ENCODE measurements around the gene GATAD2A.

The GATAD2A gene

DNA sequence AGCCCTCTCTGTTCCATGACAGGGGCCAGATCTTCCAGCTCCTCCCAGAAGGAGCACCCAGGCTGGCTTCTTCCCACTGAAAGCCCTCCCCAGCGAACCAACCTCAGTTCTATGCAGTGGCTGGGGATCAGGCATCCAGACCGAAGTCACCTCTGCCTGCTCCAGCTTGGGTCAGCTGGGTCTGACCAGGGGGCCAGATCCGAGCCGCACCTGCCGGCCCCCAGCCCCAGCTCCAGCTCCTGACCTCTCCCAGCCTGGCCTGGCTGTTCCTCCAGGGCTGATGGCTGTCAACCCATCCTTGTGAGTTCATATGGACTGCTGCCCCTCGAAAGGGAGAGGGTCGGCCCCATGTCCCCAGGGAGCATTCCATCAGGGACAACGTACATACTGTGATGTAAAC, 101.9 kb downstream of the GATAD2A start:
- no peak for DNase-seq (ENCODE audit: low spot score)

GRCh38 chr19:19508217-19508616, 102.7 kb downstream of the GATAD2A start:
- no peak for DNase-seq (ENCODE audit: low spot score)

DNA sequence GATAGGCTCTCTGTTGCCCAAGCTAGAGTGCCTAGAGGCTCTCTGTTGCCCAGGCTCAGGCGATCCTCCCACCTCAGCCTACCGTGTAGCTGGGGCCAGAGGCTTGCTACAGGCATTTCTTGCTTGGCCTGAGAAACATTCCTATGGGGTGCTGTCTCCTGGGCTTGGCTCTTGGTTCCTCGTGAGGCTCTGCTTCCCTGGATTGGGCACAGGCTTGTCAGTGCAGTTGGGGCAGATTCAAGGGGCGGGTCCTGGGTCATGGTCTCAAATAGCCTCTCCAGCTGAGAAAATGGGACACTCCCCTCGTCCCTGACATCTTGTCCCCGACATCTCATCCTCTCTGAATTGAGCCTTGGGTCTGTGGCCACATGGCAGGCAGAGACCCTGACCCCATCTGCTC, 105.0 kb downstream of the GATAD2A start:
- DNase-seq (ENCODE audit: low spot score) = no peak

DNA sequence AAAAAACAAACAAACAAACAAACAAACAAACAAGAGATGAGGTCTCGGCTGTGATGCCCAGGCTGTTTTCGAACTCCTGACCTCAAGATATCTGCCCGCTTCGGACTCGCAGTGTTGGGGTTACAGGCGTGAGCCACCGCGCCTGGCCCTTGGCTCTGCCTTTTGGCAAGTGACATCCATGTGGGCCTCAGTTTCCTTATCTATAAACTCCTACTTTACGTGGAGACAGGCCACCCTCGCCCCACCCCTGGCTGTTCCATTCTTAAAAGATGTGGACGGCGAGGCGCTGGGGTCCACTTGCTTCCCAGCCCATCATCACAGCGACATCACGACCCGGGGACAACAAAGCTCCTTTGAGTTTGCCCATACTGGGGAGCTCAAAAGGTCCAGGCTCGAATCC, 108.2 kb downstream of the GATAD2A start:
- no peak for DNase-seq (ENCODE audit: low spot score)

DNA sequence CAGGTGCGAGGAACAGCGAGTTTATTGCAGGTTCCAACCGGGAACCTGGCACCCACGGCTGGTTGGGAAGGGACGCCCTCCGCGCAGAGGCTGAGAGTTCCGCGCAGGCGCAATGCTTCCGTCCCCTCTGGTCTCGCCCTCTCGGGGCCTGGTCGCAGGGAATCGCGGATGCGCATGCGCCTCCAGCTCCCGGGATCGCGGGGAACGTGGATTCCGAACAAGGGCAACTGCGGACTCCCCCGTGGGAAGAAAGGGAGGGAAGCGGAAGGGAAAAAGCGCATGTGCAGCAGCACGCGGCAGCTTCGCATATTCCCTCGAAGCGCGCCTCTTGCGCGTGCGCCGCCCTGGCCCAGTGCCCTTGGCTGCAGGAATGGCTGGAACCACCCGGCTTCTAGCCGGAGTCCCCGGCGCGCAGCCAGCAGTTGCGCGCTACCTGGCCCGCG, 108.8 kb downstream of the GATAD2A start:
- DNase-seq (ENCODE audit: low spot score) = peak; percentile 58

DNA sequence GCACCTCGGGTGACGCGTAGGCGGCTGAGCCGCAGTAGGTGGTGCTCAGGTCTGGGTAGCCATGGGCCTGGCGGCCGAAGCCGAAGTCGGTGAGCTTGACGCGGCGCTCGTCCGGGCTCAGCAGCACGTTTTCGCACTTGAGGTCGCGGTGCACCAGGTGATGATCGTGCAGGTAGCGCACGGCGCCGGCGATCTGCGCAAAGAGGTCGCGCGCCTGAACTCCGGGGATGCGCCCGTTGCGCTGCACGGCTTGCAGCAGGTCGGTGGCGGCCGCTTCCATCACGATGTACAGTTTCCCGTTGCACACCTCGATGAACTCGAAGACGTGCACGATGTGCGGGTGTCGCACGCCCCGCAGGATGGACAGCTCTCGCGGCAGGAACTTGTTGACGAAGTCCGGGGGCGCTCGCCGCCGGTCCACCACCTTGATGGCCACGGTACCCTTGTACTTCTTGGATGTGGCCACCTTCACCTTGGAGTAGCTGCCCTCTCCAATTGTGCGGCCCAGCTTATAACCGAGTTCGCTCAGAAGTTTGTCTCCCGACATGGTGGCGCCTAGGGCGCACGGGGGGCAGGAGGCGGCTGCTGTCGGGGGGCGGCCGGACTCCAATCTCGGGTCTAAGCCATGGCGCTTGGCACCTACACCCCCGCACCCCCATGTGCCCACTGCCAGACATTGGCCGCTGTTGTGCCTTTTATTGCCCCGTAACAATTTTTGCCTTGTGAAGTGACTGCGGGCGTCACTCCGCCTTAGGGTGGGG, 109.6 kb downstream of the GATAD2A start, which contains the start of gene TSSK6:
TSS of gene TSSK6 (minus strand) at position 668 of the 761 bp plus-strand sequence. CDS start at position 547, 121 bp downstream.
- no peak for DNase-seq (ENCODE audit: low spot score)

- DNase-seq (ENCODE audit: low spot score) = peak; percentile 94
These were observed 110.4 kb downstream of the GATAD2A start, which contains the start of gene NDUFA13 for GRCh38 chr19:19515642-19516519. NDUFA13 (plus strand) TSS chr19:19516225; CDS start chr19:19516239, 14 bp downstream.

- no peak for DNase-seq (ENCODE audit: low spot score)
These were observed 111.8 kb downstream of the GATAD2A start for GRCh38 chr19:19517235-19517619.

GRCh38 chr19:19520989-19521388, 115.5 kb downstream of the GATAD2A start:
- no peak for DNase-seq (ENCODE audit: low spot score)

DNA sequence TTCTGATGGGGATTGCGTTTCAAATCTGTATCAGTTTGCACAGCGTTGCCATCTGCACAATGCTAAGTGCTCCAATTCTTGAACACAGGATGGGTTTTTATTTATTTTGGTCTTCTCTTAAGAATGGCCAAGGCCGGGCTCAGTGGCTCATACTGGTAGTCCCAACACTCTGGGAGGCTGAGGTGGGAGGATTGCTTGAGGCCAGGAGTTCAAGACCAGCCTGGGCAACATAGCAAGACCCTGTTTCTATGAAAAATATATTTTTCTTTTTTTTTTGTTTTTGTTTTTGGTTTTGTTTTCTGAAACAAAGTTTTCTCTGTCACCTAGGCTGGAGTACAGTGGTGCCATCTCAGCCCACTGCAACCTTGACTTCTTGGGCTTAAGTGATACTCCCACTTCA, 117.7 kb downstream of the GATAD2A start:
- DNase-seq (ENCODE audit: low spot score) = no peak

- no peak for DNase-seq (ENCODE audit: low spot score)
These were observed 118.6 kb downstream of the GATAD2A start for GRCh38 chr19:19524053-19524452.

DNA sequence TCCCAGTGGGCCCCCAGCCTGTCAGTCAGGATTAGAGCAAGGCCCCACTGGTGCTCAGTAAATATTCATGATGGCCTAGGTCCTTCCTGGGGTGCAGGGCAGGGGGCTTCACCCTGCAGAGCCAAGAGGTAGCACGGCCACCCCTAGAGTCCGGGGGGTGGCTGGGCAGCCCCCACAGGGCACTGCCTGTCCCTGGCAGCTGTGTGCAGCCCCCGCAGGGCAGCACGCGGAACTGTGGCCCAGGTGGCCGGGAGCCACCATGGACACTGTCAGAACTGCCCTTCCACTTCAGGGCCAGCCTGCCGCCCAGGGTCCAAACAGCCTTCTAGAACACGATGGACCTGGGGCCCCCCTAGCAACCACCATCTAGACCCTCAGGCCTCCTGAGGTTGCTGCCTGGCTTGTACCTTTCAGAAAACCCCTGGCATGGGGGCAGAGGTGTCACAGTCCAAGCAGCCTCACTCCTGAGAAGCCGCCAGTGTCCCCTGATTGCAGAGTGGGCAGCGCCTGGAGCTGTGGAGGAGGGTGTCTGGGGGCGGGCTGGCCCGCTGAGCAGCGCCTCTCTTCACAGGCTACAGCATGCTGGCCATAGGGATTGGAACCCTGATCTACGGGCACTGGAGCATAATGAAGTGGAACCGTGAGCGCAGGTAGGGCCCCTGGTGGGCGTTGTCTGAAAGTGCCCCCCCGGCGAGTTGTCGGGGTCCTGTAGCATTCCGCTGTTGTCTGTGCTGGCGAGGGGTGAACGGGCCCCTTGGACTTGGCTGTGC, 120.3 kb downstream of the GATAD2A start:
- DNase-seq (ENCODE audit: low spot score) = no peak

DNA sequence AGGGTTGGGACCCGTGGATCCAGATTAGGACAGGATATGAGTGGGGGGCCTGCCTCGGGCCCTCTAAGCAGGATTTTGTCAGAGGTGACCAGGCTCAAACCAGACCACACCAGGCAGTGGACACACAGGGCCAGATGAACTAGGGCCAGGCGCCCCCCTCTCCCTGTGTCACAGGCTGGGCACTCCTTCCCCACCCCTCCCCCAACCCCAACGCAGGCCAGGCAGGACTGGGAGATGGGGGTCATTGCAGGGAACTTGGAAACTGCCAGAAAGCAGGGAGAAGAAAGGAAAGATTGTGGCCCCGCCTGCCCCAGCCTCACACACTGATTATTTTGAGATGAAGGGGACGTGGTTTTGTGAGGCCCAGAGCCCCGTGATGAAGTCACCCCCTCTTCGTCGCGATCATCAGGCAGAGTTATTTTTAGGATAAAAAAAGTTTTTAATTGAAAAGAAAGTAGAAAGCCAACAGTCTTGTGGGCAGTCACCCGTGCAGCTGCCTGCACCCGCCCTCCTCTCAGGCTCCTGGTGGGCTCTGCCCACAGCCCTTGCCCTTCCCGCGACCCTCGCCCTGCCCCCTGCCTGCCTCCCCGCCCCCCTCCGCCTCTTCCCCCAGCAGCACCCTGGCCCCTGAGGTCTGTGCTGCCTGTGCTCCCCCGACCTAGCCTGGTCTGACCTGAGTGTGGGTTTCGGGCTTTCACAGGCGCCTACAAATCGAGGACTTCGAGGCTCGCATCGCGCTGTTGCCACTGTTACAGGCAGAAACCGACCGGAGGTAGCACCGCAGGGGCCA, 121.3 kb downstream of the GATAD2A start:
- DNase-seq (ENCODE audit: low spot score) = no peak

- no peak for DNase-seq (ENCODE audit: low spot score)
These were observed 121.8 kb downstream of the GATAD2A start for GRCh38 chr19:19527371-19527656.

DNA sequence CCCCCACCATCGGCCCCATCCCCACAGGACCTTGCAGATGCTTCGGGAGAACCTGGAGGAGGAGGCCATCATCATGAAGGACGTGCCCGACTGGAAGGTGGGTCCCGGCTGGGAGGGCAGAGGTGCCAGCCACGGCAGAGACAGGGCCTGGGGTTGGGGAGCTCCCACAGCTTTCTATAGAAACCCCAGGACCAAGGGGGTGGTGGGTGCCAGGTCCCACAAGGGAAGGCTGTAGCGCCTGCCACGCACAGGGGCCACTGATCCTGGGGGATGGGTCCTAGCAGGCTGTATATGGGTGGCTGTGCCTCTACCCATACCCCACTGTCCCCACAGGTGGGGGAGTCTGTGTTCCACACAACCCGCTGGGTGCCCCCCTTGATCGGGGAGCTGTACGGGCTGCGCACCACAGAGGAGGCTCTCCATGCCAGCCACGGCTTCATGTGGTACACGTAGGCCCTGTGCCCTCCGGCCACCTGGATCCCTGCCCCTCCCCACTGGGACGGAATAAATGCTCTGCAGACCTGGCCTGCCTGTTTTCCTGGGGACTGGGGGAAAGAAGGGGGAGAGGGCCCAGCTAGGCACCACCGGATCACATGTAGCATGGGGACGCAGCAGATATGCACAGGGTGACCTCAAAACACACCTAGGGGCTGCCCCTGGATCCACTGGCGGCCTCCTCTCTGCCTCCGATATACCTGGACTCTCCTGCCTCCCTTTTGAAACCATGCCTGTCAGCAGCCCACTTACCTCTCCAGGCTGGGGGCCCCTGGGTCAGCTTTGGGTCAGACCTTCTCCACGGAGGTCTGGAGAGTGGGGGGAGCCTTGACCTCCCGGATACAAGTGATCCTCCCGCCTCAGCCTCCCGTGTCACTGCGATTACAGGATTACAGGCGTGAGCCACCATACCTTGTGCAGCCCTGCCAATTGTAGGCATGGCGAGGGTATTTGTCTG, 122.5 kb downstream of the GATAD2A start:
- no peak for DNase-seq (ENCODE audit: low spot score)

DNA sequence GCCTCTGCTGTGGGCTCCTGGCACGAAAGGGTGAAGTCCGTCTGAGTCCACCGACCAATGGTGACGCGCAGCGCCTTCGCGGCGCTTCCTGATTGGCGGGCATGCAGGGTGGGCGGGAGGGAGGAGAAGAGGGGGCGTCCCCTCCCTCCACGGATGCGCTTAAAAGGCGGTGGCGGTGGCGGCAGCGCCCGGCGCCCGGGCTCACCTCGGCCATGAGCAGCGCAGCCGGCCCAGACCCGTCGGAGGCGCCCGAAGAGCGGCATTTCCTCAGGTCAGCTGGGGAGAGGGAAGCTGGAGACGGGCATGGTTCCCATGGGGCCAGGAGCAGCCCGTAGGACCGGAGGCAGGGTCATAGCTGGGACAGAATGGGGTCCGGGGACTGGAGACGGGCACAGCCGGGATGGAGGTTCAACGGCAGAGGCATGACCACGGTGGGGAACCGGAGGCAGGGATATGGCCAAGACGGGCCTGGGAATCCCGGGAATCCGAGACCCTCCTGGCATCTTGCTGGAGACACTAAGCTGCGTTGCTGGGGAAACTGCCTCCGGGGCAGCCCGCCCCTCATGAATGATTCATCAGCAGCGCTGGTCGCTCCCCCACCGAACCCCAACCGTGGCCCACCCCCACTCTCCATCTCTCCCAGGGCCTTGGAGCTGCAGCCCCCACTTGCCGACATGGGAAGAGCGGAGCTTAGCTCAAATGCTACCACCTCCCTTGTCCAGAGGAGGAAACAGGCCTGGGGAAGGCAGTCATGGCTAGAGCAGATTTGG, 123.4 kb downstream of the GATAD2A start, which contains the start of gene YJEFN3:
TSS of gene YJEFN3 (plus strand) at position 191 of the 770 bp plus-strand sequence. CDS start at position 213, 22 bp downstream.
- DNase-seq (ENCODE audit: low spot score) = peak; percentile 77

DNA sequence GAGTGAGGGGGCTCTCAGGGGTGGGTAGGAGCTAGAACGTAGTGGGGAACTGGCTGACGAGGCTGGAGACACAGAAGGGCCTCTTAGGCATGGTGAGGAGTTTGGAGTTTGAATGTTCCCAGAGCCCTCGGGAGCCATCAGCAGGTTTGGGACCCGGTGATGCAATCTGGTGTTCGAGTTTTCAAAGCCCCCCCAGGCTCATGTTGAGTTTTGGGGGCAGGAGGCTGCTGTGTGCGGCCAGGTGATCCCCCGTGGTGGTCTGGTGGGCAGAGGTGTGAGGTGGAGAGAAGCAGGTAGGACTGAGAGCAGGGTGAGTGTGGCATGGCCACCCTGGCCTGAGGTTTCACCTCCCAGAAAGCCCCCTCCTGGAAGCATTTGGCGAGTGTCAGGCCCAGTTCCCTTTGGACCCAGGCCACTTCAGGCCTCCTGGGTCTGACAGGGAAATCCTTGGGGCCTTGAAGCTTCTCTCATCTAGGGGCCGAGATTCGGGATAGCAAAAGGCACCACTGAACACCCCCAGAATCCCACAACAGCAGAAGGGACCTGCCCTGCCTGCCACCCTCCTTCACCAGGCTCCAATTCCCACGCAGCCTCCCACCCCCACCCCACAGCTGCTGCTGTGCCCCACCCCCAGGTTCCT, 124.4 kb downstream of the GATAD2A start:
- no peak for DNase-seq (ENCODE audit: low spot score)

DNA sequence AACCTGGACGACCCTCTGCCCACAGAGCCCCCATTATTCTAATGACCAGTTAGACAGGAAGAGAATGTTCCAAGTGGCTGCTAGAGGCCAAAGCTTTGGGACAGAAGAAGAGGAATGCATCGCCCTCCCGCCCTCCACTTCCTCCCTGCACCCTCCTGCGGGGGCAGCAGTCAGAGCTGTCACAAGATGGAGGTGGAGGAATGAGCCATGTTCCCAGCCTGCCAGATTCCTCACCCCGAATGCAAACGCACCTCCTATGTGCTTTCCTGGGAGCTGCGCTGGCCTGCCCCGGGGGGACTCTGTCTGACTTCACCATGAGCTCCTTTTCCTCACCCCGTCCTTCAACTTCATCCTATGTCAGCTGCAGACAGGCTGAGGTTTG, 124.9 kb downstream of the GATAD2A start:
- DNase-seq (ENCODE audit: low spot score) = peak; percentile 16

- DNase-seq (ENCODE audit: low spot score) = no peak
These were observed 125.4 kb downstream of the GATAD2A start for GRCh38 chr19:19530889-19531288.
